IPS-11a (cell line): ENCODE results near the gene RCN1.
A peak's percentile ranks its signal among the peaks of the same experiment; 100 is the strongest.
"Not testable (repeated sequence)": the region's sequence is repeated elsewhere in the genome, so short reads cannot be mapped to it uniquely, and the experiment has no call there.

ENCODE experiments used
- H3K4me3 ChIP-seq: one replicate; pipeline ENCODE4 v1.5.1; 2013; ENCODE audit warnings: low read depth, low read length, control low read depth

RCN1 gene

DNA sequence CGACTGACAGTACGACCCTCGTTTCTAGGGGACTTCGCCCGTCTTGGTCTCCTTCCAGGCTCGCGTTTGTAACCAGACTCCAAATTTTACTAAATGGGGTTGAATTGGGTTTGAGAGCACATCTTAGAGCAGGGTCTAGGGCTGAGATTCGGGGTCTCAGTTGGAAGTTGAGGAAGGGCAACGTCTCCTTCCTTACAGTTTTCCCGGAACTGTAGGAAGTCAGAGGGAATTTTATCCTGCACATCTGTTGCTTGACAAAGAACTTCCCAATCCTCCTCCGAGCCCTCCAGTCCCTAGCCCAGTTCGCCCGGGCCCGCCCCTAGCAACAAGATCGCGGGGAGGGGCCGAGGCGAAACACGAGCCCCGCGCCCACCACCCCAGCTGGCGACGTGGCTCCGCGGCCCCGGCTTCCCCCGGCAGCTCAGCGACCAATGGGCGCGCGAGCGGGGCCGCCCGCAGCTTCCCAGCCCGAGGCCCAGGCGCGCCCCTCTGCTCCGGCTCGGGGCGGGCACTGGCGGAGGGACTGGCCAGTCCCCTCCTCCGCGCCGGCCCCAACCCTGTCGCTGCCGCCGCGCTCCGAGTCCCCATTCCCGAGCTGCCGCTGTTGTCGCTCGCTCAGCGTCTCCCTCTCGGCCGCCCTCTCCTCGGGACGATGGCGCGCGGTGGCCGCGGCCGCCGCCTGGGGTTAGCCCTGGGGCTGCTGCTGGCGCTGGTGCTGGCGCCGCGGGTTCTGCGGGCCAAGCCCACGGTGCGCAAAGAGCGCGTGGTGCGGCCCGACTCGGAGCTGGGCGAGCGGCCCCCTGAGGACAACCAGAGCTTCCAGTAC, at the start of gene RCN1:
RCN1 (plus strand) TSS at position 530 of the 826 bp plus-strand sequence; CDS start at position 653, 123 bp downstream.
- H3K4me3 ChIP-seq, result peak within 1 kb of the TSS; percentile 73

GRCh38 chr11:32043737-32044136, 47.1 kb upstream of the RCN1 start:
- no peak overlapping the region for H3K4me3 ChIP-seq

- H3K4me3 ChIP-seq, result no peak overlapping the region
These were observed 46.6 kb upstream of the RCN1 start for GRCh38 chr11:32044158-32044863.

GRCh38 chr11:32045456-32045855, 45.4 kb upstream of the RCN1 start:
- no peak overlapping the region for H3K4me3 ChIP-seq

DNA sequence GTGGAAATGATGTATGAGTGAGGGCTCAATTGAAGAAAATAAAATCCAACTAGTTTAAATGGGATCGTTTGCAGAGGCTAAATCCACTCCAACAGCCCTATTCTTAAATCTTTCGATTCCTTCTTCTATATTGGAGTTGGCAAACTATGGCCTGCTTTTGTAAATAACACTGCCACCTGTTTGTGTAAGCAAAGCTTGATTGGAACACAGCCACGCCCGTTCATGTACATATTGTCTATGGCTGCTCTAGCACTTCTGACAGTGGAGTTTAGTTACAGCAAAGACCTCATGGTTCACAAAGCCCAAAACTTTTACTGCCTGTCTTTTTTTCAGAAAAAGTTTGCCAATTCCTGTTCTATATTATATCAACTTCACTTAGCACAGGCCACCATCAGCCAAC, 40.6 kb upstream of the RCN1 start:
- no peak overlapping the region for H3K4me3 ChIP-seq

DNA sequence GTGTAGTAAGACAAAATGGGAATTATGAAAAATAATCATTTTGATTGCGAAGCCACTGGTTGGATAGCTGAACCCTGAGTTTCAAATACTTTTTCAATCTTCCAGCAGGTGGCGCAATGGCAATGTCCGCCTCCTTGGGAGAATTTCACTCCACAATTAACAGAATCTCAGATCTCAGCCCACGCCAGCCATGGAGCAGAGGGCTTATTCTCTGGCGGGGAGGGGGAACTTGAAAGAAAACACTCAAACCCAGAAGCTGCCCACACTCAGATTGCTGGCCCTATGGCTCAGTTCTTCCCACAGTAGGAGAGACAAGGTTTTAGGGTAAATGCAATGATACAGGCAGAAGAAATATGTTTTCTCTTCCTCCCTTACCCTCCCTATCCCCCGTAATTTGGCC, 38.7 kb upstream of the RCN1 start:
- no peak overlapping the region for H3K4me3 ChIP-seq

- no peak overlapping the region for H3K4me3 ChIP-seq
These were observed 37.6 kb upstream of the RCN1 start for GRCh38 chr11:32053151-32053888.

- no peak overlapping the region for H3K4me3 ChIP-seq
These were observed 35.0 kb upstream of the RCN1 start for GRCh38 chr11:32055861-32056260.

- no peak overlapping the region for H3K4me3 ChIP-seq
These were observed 34.4 kb upstream of the RCN1 start for GRCh38 chr11:32056438-32056837.

- no peak overlapping the region for H3K4me3 ChIP-seq
These were observed 31.0 kb upstream of the RCN1 start for GRCh38 chr11:32059686-32060462.

DNA sequence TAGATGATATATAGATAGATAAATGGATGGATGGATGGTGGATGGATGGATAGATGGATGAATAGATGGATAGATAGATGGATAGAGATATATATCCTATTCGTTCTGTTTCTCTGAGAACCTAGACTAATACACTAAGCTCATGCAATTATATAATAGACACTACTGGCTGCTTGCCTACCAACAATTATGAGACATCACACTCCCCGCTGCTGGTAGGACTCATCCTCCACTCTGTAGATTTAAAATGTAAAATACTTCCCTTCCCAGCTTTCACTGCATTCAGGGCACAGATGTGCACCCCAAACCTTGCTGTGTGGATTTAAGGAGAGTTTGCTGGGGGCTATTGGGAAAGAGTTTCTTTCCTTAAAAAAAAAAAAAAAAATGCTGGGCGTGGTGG, 28.3 kb upstream of the RCN1 start:
- no peak overlapping the region for H3K4me3 ChIP-seq

DNA sequence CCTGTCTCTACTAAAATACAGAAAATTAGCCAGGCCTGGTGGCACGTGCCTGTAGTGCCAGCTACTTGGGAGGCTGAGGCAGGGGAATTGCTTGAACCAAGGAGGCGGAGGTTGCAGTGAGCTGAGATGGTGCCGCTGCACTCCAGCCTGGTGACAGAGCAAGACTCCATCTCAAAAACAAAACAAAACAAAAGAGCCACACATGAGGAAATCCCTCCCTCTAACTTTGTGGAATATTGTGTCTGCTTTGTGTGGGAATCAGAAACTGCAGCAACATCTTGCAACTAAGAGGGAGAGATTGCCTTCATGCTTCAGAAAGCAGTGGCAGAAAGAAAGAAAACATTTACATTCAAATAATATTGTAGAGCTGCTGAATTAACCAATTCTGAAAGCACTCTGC, 27.8 kb upstream of the RCN1 start:
- H3K4me3 ChIP-seq, result not testable (repeated sequence)

GRCh38 chr11:32065865-32066629, 24.8 kb upstream of the RCN1 start:
- H3K4me3 ChIP-seq, result no peak overlapping the region

DNA sequence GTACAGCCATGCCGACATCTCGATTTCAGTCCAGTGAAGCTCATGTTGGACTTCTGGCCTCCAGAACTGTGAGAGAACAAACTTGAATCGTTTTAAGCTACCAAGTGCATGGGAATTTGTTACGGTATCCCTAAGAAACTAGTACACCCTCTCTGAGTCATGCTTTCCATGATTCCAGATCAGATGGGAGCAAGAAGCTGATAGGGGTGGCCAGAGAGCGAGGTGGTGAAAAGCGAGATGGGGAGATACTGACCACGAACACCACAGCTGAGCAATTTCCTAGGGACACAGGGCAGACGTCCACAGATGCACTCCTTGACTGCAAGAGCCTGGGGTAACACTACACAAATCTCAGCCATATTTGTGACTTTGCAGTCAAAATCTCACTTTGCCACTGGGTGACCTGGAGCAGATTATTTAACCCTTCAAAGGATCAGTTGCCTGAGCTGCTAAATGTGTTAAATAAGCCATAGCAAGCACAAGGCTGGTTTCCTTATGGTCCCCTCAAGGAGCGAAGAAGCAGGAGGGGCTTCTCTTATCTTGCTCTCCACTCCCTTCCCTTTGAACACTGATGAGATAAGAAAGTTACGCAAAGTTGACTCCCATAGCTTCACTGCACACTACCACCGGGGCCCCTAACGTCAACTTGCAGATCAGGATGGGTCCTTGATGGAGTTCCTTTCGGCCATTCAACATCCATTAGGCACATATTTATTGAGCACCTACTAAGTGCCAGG, 22.6 kb upstream of the RCN1 start:
- no peak overlapping the region for H3K4me3 ChIP-seq

GRCh38 chr11:32069361-32070058, 21.4 kb upstream of the RCN1 start:
- H3K4me3 ChIP-seq, result no peak overlapping the region

DNA sequence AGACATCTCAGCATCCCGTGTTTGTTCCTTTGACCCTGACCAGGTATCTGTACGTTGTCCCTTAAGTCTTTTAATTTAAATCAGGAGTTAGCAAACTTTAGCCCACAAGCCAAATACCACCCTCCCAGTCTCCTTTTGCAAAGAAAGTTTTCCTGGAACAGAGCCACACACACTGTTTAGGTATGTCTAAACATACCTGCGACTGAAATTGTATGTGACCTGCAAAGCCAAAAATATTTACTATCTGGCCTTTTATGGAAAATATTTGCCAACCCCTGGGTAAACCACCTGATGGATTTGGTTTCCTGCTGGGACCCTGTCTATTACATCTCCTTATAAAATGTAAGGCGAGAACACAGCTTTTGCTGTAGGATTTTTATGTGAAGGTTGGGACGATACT, 20.2 kb upstream of the RCN1 start:
- H3K4me3 ChIP-seq, result no peak overlapping the region

DNA sequence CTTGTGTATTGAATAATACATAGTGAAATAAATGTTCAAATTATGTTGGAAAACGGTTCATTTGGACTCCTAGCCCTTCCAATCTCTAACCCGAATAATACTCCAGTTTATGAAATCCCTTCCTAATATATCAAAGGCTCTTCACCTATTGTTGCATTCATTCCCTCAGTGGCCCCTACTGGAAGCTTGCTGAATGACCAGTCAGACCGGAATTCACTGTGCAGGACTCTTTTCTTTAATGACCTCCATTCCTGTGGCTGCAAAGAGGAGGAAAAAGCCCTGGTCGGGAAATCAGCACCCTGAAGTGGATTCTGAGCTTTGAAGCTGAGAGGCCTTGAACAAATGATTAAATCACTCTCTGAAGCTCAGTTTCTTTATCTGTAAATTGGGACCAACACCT, 19.1 kb upstream of the RCN1 start:
- H3K4me3 ChIP-seq, result no peak overlapping the region

GRCh38 chr11:32072872-32073643, 17.8 kb upstream of the RCN1 start:
- no peak overlapping the region for H3K4me3 ChIP-seq
